Body of pancreas (tissue), 4 donors: ENCODE data around the gene NUP98. TPM values are rescaled to one million over a fixed set of nuclear protein-coding genes. Genes with fewer than 3 reads are reported as not detected.

Experiments
- ATAC-seq: fragments of 150-250 bp; one replicate; pipeline ENCODE4 v1.9.1; 2016
- DNase-seq, 4 donors: peaks; one replicate each; pipeline ENCODE4 v3.0.0-alpha.2; 2019
- H3K27ac ChIP-seq, 4 donors: fragments of 200-600 bp; sonication (generic); 1 replicate in 3 of 4; 2 replicates in 1 of 4; pipeline versions ENCODE4 v1.5.1 to v1.6.1; 2016 to 2019; ENCODE audit warnings: mild to moderate bottlenecking in 1 of 4, mixed read lengths in 1 of 4, moderate library complexity in 1 of 4
- H3K27me3 ChIP-seq, 2 donors: fragments of 200-600 bp; sonication (generic); one replicate each; pipeline ENCODE4 v1.6.0; 2016; ENCODE audit warnings: mild to moderate bottlenecking in 1 of 2
- H3K36me3 ChIP-seq, 2 donors: fragments of 200-600 bp; sonication (generic); replicated peaks in 1 of 2; 2 replicates each; pipeline ENCODE4 v1.5.1; 2016; ENCODE audit warnings: low read depth in 2 of 2; ENCODE audit not compliant: insufficient read depth in 1 of 2
- H3K4me1 ChIP-seq: fragments of 200-600 bp; sonication (generic); one replicate; pipeline ENCODE4 v1.6.0; 2016
- H3K4me3 ChIP-seq, 2 donors: fragments of 200-600 bp; sonication (generic); 1 replicate in 1 of 2; 2 replicates in 1 of 2; pipeline ENCODE4 v1.5.1; 2016 to 2019
- H3K9me3 ChIP-seq, 3 donors: fragments of 200-600 bp; sonication (generic); 1 replicate in 2 of 3; 2 replicates in 1 of 3; pipeline ENCODE4 v1.5.1; 2016
- POLR2A ChIP-seq, 3 donors: fragments of 450-650 bp; IDR thresholded peaks; one replicate each; pipeline ENCODE4 v1.6.1; 2016; ENCODE audit warnings: antibody characterized with exemption in 3 of 3, mild to moderate bottlenecking in 2 of 3
- WGBS, 2 donors: methylation state at CpG; one replicate each; pipeline ENCODE4 v1.1.5; 2017; 5-methylcytosine and 5-hydroxymethylcytosine counted together
- intact Hi-C: fragments of 100-400 bp; cut with DNase I; formaldehyde crosslinking; loops from one replicate; pipeline ENCODE4 v1.15.1; 2023
- total RNA-seq, 2 donors: library from RNA; depleted of rRNA; stranded (reverse); fragments of >200 nt; gene quantifications; one replicate each; pipeline ENCODE4 v1.1.0, GENCODE V29; 2016
- TF ChIP-seq, protein P1 (sequence below), 7 experiments: fragments of 450-650 bp in 4 of 7; fragments of 200-600 bp in 3 of 7; sonication (generic) in 3 of 7; IDR thresholded peaks; one replicate each; pipeline ENCODE4 v1.5.1; 2016 to 2019; ENCODE audit warnings: antibody characterized with exemption in 7 of 7

Gene NUP98
- total RNA-seq, 2 donors from 2014 or later = 37.9 to 62.0 TPM

GRCh38 chr11:3833449-3833848, 36.1 kb upstream of the NUP98 start:
- Histone ChIP-seq H3K4me3 (no peak overlapping the region), H3K4me1 (peaks cover 27% of the 10 kb centered on the region), H3K9me3 (no peaks in the 10 kb centered on the region), H3K27me3 (no peaks in the 10 kb centered on the region), H3K27ac (no peak overlapping the region), H3K36me3 (no peaks in the 10 kb centered on the region)
- ATAC-seq (no peak), DNase-seq (no peak)
- intact Hi-C loops = no loop called here
- TF ChIP-seq POLR2A (IDR thresholded peaks at IDR 0.05) = no peak
- TF ChIP-seq, protein P1, sequence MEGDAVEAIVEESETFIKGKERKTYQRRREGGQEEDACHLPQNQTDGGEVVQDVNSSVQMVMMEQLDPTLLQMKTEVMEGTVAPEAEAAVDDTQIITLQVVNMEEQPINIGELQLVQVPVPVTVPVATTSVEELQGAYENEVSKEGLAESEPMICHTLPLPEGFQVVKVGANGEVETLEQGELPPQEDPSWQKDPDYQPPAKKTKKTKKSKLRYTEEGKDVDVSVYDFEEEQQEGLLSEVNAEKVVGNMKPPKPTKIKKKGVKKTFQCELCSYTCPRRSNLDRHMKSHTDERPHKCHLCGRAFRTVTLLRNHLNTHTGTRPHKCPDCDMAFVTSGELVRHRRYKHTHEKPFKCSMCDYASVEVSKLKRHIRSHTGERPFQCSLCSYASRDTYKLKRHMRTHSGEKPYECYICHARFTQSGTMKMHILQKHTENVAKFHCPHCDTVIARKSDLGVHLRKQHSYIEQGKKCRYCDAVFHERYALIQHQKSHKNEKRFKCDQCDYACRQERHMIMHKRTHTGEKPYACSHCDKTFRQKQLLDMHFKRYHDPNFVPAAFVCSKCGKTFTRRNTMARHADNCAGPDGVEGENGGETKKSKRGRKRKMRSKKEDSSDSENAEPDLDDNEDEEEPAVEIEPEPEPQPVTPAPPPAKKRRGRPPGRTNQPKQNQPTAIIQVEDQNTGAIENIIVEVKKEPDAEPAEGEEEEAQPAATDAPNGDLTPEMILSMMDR (IDR thresholded peaks at IDR 0.05) = no peak
- WGBS, 2 donors = 83 to 89% methylated on average over 2 of the region's 2 CpGs

DNA sequence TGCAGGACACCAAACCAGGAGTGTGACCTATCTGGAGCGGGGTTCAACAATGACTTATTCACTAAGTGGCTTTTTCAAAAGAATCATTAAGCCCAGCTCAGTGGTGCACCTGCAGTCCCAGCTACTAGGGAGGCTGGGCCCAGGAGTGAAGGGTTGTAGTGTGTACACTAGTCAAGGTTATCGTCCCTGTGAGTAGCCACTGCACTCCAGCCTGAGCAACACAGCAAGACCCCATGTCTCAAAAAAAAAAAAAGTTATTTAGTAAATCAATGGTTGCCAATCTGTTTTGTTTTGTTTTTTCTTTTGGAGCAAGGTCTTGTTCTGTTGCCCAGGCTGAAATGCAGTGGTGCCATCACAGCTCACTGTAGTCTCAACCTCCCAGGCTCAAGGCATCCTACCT, 35.5 kb upstream of the NUP98 start:
- TF ChIP-seq POLR2A (IDR thresholded peaks at IDR 0.05) = no peak
- TF ChIP-seq, protein P1 (IDR thresholded peaks at IDR 0.05) = no peak
- peaks cover 24% of the 10 kb centered on the region for H3K4me1 ChIP-seq

DNA sequence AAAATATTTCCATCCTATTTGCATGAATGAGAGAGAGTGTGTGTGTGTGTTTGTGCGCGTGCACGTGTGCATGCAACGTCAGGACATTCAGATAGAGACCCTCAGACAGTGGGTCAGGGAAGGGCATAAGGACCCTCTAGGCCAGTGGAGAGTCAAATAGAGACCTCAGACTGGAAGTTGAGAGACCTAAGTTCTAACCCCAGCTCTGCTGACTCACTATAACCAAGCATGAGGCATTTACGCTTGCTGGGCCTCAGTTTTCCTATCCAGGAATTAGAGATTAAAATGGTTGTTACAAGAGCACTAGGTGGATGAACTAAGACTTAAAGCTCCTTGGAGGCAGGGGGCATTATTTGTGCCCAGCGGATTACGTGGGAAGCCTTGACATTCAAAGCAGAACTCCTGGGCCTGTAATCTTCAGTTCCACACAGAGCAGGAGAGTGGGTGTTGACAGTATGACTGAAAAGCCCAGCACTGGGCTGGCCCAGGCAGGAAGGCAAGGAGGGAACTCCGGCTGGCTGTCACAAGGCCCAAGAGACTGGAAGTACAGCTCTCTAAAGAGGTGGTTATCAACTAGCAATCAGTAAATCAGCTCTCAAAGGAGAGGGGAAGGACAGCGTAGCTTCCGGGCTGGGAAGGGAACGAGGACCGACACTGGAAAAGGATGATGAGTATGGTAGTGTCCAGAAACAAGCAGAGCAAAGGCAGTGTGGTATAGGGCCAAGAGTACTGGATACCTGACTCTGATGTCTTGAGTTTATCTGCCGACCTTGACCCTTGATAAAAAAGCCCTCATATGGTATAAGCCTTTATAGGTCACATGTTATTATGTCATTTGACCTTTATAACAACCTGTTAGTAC, 34.3 kb upstream of the NUP98 start:
- peak overlapping the region in 2 of 4 donors; percentile 2 to 41 for H3K27ac ChIP-seq
- ATAC-seq (no peak), DNase-seq (no peak)
- no peak overlapping the region for H3K4me3 ChIP-seq
- peaks cover 0 to 8% of the 10 kb centered on the region in 2 donors for H3K36me3 ChIP-seq
- TF ChIP-seq POLR2A (IDR thresholded peaks at IDR 0.05) = no peak
- TF ChIP-seq, protein P1 (IDR thresholded peaks at IDR 0.05) = no peak
- no peaks in the 10 kb centered on the region for H3K9me3 ChIP-seq
- H3K4me1 ChIP-seq = peaks cover 15% of the 10 kb centered on the region
- WGBS, 2 donors = 63 to 82% methylated on average over 12 to 13 of the region's 13 CpGs
- intact Hi-C loops = no loop called here
- H3K27me3 ChIP-seq = no peaks in the 10 kb centered on the region

More for the DNA sequence above, 35.5 kb upstream of the NUP98 start:
- no peaks in the 10 kb centered on the region for H3K36me3 ChIP-seq
- no peaks in the 10 kb centered on the region for H3K9me3 ChIP-seq
- intact Hi-C loops = no loop called here
- H3K27ac ChIP-seq = peak overlapping the region in 1 of 4 donors; percentile 41
- H3K27me3 ChIP-seq = no peaks in the 10 kb centered on the region
- no peak for DNase-seq
- no peak for ATAC-seq
- H3K4me3 ChIP-seq = no peak overlapping the region
- WGBS, 2 donors = 58 to 67% methylated on average over 2 of the region's 2 CpGs

GRCh38 chr11:3830730-3831129, 33.4 kb upstream of the NUP98 start:
- TF ChIP-seq POLR2A (IDR thresholded peaks at IDR 0.05) = no peak
- H3K4me1 ChIP-seq = peaks cover 15% of the 10 kb centered on the region
- ATAC-seq (no peak), DNase-seq (no peak)
- H3K27ac ChIP-seq = peak overlapping the region in 1 of 4 donors; percentile 21
- peaks cover 0 to 8% of the 10 kb centered on the region in 2 donors for H3K36me3 ChIP-seq
- 77 to 100% methylated on average over 1 of the region's 1 CpG for WGBS, 2 donors
- no peaks in the 10 kb centered on the region for H3K27me3 ChIP-seq
- no peaks in the 10 kb centered on the region for H3K9me3 ChIP-seq
- no peak overlapping the region for H3K4me3 ChIP-seq
- intact Hi-C loops = no loop called here

GRCh38 chr11:3830088-3830487, 32.7 kb upstream of the NUP98 start:
- no peak for TF ChIP-seq POLR2A (IDR thresholded peaks at IDR 0.05)
- TF ChIP-seq, protein P1 (IDR thresholded peaks at IDR 0.05) = no peak
- Histone ChIP-seq H3K36me3 (peaks cover 0 to 8% of the 10 kb centered on the region in 2 donors), H3K4me3 (no peak overlapping the region), H3K9me3 (no peaks in the 10 kb centered on the region), H3K4me1 (peaks cover 15% of the 10 kb centered on the region), H3K27me3 (no peaks in the 10 kb centered on the region), H3K27ac (no peak overlapping the region)
- intact Hi-C loops = no loop called here
- DNase-seq (no peak), ATAC-seq (no peak)
- 88 to 94% methylated on average over 3 of the region's 3 CpGs for WGBS, 2 donors
